NK-92 treated with Interleukin-12 subunit alpha and Interleukin-12 subunit beta, amount 100 ng/mL, for 24 hours (cell line): ENCODE data around the gene MYO18A.

Experiments used
- DNase-seq: peaks from one replicate; lab custom pipeline; 2025; lab: John Stamatoyannopoulos, UW

MYO18A gene

DNA sequence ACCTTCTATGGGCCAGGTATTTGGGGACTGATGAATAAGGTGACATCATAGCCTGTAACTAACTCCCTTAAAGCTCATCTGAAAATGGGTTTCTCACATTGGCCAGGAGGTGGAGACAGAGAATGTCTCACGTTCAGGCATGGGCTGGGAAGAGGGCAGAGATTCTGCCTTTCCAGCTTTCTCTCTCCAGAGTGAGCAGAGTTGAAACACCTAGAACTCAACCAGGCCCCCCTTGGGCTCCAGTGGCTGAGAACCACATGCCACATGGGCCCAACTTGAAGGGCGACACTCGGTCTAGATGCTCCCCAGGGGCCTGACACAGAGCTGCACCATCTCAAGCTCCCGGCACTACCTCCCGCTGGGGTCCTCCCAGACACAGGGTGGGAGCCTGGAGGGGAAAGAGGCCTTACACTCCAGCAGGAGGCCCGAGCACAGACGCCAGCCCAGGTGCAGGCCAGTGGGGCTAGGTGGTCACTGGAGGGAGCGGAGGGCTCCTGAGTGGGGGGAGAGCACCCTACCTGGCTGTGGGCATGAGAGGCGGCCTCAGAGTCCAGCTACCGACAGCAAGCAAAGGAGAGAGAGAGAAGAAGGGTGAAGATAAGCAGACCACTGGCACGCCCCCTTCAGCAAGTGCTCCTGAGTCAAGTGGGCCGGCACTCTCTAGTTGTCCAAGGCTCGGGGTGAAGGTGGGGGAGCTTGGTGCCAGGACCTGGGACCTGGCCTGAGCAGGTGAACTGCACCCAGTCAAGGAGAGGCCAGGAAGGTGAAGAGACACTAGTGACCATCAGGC is 55.9 kb downstream of the MYO18A start:
- no peak for DNase-seq

DNA sequence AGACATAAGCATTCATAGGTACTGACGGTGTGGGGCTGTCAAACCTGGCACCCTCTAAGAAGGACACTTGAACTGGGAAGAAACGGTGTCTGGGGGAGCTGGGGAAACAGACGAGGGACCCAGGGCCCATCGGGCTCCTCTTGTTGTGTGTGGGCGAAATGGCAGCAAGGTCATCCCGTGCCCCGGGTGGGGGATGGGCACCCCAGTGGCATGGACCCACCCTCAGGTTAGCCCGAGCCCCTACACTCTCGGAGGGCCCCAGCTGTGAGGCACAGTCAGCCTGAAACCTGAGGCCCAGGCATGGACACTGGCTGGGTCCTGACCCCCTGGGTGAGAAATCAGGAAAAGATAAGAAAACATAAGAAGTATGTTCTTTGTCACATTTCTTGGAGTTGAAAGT is 57.1 kb downstream of the MYO18A start:
- DNase-seq = no peak

DNA sequence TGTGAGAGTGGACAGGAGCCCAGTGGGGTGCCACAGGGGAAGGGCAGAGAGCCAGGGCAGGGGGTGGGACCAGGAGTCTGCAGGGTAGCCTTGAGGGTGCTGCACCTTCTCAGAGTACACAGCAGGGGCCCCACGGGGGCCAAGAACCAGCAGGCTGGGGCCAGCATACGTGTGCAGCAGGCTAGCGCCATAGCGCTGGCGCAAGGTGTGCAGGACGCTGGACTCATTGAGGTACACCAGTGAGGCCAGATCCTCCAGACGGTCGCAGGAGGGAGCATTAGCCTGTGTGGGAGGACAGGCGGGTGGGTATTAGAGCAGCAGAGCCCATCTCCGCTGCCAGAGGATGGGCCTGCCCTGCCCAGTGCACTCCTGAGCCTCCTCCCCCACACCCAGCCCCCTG is 58.8 kb downstream of the MYO18A start:
- DNase-seq = no peak

DNA sequence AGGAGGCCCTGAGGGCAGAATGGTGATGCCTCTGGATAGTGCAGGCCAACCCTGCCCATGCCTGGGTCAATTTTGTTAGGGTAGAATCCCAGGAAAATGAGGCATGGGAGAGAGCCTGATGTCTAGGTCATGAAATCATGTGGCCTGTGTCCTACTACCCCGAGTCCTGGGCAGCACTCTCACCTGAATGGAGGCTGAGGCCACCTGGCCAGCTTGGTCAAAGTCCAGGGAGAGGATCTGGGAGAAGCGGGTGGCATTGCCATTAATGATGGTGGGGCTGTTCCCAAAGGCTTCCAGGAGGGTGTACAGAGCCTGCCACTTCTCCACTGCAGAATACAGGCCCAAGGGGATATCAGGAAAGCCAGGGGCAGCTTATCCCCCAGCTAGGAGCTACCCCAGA is 59.8 kb downstream of the MYO18A start:
- no peak for DNase-seq

DNA sequence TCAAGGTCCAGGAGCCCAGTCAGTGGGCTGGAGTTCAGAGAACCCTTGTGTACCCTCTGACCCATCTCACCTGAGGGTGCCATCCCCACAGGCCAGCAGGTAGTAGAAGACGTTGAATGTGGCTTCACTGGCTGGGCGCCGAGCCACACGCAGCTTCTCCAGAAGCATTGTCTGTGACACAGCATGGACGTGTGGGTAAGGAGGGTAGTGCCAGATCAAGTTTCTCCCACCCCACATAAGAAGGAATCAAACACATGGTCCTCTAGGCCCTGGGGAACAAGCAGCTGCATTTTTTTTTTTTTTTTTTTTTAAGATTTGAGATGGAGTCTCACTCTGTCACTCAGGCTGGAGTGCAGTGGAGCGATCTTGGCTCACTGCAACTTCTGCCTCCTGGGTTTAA is 60.9 kb downstream of the MYO18A start:
- no peak for DNase-seq

DNA sequence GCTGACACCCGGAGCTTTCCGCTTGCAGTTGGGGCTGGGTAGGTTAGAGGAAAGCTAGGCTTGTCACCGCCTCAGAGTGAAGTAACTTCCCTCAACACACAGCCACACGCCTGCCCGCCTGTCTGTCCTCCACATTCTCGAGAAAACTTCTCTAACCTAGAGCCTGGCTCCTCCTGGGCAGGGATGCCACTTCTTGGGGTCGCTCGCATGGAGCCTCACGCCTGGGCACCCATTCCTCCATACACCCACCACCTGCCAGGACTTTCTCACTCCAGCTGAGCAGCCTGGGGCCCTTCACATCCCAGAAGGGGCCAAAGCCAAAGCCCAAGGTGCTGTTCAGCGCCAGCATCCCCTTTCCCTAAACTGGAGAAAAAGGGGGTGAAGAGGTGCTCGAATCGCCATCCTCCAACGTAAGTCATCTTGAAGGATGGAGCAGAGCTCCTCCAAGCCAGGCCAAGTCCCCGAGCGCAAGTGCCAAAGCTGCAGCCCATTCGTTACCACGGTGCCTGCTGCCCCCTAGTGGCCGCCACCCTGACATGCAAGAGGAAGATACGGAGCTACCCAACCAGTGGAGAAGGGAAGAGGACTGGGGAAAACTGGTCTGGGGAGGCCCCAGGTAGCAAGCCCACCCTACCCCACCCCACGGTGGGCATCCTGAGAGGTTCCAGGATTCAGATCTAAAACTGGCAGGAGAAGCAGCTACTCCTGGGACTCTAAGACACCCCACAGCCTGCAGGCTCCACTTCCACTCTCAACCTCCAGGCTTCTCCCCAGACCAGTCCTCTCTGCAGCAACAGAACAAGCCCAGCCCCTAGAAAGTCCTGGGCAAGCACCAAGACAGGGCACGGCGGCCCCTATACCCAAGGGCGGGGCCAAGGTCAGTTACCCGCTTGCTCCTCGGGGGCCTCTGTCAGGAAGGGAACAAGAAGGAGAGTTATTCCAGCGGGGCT is 63.1 kb downstream of the MYO18A start:
- peak; percentile 59 for DNase-seq

DNA sequence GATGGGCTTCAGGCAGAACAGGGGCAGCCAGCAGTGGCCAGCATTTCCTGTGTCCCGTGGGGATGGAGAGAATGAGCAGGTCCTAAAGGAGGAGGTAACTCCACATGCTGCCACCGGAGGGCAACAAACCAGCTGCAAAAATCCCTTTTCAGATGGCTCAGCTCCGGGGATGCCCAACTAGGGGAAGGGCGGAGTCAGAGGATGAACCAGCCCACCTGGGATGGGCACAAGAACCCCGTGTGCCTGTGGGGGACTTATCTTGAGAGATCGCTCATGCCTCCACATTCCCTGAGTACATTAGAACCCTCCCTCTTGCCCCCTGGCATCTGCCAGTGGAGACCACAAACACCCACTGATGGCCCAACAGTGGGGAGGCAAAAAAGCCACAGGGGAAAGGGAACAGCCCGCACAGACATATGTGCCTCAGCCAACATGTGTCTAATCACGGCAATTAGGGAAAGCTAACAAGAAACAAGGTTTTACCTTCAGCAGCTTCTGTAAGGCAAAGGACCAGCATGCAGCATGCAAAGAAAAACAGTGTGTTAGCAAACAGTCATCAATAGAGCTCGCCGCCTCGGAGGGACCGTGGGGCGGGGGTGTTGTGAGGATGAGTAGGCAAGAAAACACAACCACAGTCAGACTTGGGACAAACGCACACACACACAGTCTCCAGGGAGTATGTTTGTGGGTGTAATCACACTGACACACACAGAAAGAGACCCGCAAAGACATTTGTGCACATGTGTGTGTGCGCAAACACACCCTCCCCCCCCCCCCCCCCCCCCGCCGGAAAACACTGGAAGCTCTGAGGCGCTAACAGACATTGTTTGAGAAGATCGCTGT is 64.0 kb downstream of the MYO18A start:
- DNase-seq = no peak

DNA sequence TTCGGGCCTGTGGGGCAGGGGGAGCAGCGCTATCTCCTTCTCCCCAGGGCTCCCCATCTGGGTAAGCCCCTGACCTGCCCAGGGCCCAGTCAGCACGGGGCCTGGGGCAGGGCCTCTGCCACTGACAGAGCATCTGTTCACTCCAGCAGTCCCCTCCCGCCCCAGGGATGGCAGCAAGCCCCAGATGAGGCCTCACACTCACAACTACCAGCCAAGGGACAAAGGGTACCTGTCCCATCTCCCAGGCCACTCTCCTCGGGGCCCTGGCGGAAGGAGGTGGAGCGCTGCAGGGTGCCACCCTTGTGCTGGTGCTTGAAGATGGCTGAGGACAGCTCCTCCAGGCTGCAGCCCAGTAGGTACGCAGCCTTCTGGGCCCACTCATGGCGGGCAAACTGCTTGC is 64.8 kb downstream of the MYO18A start:
- DNase-seq = no peak

DNA sequence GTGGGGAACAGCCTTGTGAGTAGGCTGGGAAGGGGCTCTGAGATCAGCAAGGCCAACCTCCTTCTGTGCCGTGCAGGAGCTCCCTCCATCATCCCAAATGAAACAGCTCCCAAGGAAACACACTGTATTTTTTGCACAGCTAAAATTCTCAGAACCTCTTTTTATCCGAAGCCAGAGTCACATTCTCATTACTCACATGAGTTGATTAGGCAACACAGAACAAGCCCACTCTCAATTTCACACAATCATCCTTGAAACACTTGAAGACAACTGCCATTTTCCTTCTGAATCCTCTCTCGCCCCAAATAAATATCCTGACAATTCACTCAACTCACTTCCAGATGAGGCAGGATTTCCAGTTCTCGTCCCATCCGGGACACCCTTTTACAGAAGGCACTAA is 66.1 kb downstream of the MYO18A start:
- DNase-seq = no peak

DNA sequence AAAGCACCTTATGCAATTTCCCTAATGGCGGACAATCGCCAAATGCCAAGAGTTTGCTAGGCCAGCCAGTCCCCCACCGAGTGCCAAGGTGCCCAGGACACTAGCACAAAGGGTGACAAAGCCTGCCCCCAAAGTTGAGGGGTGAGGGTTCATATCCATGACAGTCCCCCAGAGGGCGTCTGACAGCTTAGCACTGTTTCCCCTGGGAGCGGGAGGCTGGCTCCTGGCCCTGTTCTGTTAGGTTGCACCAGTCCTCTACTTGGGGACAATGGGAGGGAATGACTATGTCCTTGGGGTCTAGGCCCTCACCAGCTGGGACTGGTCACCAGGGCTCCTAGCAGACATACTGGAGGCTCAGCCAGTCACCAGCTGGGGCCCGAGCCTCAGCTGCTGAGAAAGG is 66.9 kb downstream of the MYO18A start:
- DNase-seq = no peak

DNA sequence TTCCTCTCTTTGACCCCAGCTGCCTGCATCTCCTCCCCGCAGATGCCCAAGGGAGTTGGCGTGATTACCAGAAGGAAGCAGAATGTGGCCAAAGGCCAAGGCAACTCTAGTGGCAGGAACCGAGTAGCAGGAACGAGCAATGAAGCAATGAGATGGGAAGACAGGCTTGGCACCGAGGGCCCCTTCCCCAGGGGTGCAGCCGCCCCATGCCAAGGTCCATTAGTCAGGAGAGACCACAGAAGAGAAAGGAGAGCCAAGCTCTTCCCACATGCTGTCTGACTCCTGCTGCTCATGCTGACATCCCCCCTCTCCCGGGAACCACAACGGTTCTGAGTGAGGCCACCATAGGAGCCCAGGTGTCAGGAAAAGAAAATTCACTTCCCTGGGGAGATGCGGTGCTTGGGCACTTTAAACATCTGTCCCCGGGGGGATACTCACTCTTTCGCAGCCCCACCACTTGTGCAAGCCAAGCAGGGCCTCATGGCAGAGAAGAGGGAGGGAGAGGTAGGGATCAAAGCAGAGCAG is 67.4 kb downstream of the MYO18A start:
- no peak for DNase-seq

DNA sequence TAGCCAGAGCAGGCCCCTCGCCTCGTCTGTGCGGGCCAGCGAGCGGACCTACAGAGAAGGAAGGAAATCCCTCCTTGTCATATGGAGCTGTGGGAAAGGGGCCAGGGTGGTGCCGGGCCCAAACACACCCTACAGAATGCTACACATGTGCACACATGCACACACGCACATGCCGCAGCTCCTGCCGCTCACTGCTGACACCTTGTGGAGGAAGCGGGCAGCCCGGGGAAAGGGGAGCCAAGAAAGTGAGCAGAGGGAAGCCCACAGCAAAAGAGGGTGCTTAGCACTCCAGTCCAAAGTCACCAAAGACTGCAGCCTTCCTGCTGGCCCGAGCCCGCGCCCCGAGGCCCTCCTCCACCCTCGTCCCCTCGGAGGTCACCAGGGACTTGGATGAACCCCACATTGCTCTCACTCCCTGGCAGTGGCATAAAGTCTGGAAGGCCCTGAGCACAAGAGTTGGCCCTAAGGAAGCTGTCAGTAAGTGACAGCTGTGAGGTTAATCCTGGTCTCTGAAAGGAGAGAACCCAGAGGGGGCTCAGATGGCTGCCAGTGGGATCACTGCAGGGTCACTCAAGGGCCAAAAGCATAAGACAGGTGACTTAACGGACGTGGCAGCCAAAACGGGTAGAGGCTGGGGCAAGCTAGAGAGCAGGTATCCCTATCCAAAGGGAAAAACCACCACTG is 68.2 kb downstream of the MYO18A start:
- peak; percentile 23 for DNase-seq

DNA sequence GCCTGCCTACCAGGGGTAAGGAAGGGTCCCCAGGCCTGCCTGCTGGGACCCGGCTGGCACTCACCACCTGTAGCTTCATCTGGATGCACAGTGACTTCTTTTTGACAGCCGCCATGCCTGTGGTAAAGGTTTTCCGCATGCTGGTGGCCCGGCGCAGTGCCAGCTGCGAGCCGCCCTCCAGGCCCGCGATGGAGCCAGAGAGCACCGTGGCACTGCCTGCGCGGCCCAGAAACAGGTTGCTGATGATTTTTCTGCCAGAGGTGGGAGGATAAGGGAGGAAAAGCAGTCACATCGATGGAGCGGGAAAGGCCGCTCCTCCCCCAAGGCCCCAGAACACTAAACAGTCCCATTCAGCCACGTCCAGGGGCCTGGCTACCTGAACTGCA is 69.8 kb downstream of the MYO18A start:
- DNase-seq = no peak

DNA sequence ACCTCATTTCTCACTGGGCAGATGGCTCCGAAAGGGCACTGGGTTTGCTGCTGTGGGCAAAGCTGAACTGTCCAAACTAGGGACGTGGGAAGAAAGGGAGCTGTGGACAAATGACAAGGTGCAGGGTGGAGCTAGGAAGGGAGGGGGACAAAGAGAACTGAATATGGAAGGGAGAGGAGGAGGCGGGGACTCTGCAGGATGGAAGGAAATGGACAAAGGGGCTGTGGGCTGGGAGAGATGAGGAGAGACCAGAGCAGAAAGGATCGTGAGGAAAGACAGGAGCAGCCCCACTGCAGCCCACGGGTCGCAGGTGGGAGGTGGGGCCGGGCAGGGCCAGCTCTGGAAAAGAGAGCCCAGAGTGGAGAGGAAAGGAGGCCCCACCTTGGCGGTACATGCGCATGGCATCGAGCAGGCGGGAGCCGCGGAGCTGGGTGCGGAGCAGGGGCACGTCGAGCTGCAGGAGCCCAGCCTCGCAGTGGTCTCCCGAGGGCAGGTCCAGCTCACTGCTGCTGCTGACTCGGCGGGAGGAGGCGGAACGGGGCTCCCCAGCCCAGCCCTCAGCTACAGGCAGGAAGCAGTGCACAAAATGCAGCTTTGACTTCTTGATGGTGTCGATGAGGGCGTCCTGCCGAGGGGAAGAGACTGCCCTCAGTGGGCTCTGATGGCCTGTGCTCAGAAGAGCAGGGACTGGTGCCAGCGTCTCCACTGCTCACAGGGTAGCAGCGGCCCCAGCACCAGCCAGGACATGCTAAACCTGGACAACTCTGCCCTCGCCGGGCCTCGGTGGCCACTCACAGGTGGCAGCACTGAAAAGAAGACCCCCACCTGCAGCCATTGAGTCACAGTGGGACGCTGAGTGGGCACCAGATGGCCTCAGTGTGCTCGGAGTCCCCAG is 70.5 kb downstream of the MYO18A start:
- no peak for DNase-seq

DNA sequence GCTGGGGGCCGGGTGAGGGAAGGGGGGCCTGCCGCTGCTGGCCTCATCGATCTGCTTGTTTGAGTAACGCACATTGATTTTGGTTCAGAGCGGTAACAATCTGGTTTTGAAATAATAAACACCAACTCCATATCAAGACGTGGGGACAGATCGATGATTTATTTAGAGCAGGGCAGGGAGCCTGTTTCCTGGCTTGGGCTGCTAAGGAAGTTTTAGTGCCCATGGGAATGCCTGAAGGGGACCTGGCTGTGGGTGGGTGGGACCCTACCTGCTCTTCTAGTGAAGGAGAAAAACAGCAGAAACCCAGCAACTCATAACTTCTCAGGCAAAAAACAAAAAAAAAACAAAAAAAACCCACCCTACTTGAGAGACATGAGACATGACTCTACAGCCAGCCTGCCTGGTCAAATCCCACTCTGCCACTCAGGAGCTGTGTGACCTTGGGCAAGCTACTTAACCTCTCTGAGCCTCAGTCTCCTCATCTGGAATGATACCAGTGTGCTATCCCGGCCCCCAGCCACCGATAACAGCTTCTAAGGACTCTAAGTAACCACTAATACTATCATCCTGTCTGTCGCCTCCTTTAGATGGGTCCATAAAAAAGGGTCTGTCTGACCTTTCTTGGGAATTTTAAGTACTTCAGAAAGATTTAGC is 71.2 kb downstream of the MYO18A start:
- DNase-seq = no peak

DNA sequence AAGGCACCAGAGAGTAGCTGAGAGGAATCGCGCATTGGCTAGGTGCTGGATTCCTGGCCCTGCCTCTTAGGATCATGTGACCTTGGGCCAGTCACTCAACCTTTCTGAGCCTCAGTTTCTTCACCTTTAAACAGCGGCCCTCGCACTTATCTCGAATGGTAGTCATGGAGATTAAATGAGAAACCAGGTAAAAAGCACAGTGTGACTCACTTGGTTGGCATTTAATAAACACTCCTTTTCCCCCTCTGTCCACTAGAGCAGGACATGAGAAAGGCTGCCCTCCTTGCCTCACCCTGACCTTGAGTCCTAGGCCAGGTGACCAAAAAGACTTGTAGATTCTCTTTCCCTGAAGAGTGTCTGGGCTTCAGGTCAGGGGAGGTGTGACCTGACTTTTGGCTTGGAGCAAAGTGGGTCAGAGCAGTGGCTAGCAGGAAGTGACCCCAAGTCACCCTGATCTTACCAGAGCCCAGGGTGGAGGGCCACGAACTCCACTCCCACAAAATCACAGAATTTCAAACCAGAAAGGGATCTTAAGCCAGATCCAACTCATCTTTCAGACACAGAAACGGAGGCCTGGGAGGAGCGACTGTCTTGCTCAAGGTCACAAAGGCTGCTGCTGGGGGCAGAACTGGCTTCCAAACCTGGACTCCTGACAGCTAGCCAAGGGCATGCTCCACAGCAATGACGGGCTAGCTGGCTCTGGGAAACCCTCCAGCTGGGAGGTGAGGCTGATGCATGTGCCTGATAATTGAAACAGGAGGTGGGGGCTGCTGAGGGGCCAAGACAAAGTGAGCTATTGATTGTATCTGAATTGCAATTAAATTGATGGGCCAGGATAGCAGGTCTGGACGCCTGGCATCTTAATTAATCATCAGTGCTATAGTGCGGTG is 72.0 kb downstream of the MYO18A start:
- DNase-seq = no peak

DNA sequence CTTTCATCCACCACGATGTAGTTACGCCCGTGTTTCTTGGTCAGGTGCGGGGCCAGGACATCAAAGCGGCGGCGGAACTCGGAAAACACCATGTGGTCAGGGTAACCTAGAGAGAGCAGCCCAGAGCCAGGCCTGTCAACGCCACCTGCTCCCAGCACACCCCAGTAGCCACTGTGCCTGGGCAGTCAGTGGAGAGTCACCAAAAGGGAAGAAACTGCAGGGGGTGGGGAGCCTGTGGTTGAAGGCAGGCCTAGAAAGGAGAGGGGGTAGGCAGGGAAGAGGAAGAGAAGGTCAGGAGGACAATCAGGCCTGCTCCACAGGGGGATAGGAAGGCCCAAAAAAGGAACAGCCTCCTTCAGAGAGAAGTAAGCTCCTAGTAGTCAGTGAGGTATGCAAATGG is 73.1 kb downstream of the MYO18A start:
- DNase-seq = no peak

DNA sequence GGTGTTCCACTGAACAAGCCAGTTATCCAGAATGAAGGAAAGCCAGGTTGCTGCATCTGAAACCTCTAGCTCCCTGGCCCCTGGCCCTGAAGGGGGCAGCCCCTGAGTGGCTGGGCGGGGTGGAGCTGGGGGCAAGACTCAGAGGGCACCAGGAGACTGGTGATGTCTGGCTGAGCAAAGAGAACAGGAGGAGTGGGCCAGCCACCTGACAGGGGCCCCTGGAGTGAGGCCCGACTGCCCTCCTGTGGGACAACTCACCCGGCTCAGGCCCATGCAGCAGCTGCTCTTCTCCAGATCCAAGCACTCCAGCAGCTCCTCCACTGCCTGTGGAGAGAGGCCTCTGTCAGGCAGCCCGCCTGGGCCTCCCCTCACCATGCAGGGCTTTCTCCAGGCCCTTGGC is 76.9 kb downstream of the MYO18A start:
- no peak for DNase-seq

DNA sequence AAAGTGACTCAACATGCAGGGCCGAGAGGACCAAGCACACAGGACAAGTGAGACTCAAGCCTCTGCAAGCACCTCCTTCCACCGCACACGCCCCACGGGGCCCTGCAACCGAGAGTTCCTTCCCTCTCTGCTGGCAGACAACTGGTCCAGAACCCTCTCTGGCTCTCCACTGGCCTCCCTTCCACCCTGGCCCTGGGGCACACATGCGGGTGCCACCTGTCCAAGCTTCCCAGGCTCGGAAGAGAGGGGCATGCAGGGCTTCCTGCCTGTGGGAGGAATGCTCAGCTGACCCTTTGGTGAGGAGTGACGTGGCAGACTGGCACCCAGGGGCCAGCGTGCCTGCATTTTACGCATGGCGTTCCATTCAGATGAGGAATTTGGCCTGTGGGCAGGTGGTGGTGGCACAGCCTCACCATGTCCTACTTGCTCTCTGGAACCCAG is 77.4 kb downstream of the MYO18A start:
- DNase-seq = no peak
